ENCODE data around the gene DPM1. TPM values are rescaled to one million over a fixed set of nuclear protein-coding genes. Genes with fewer than 3 reads are reported as not detected.
"Not testable (repeated sequence)": the region's sequence is repeated elsewhere in the genome, so short reads cannot be mapped to it uniquely, and the experiment has no call there.

Gene DPM1
- total RNA-seq, 1 experiment from 2014 or later: 133 TPM

DNA sequence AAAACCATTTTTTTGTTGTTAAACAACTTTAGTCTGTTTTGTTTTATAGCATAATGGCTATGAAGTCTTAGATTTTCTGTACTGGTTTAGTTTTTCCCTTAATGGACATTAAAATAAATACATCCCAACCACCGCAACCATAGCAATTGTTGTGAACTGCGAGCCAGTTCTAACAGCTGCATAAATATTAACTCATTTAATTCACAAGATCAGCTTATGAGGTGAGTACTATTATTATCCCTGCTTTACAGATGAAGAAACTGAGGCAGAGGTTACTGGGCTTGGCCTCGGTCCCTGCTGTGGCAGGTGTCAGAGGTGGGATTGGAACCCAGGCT is 23.3 kb upstream of the DPM1 start:
- in situ Hi-C loops (cut with HindIII; ENCODE audit: low pct_unique_long_range_greater_than_20kb, low sequenced_read_pairs): no loop called here
- no peak for DNase-seq (ENCODE audit: low read depth)

DNA sequence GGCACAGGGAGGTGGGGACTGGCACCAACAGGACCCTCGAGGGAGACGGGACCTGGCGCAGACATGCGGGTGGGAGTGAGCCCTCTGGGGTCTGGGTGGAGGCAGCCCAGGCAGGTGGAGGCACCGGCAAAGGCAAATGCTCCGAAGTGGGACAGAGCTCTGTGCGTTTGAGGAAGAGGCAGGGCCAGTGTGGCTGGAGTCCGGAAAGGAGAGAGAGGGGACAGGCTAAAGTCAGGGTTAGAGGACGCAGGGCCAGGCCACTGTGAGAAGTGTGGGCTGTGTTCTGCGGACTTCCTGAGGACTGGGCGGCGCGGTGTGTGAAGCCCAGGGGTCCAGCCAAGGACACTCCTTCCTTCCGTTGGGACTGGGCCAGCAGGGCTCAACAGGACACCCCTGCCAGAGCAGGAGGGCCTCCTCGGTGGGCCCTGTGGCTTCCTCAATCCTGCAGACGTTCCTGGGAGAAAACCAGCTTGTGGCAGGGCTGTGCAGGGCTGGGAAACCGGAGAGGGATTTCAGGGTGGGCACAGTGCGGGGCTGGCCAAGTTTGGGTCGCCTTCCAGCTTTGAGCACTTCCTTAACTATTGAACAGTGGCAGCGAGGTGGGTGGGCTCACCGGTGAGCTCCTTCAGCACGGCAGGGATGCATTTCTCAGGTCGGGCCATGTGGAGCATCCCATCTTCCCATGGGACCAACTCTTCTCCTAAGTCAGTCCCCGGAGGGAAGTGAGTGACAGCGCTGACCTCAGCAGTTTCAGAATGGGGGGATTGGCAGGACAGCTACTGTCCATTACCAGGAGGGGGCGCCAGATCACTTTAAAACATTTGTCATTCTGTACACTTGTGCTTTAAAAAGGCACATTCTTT is 22.8 kb upstream of the DPM1 start:
- DNase-seq (ENCODE audit: low read depth): peak; percentile 52

DNA sequence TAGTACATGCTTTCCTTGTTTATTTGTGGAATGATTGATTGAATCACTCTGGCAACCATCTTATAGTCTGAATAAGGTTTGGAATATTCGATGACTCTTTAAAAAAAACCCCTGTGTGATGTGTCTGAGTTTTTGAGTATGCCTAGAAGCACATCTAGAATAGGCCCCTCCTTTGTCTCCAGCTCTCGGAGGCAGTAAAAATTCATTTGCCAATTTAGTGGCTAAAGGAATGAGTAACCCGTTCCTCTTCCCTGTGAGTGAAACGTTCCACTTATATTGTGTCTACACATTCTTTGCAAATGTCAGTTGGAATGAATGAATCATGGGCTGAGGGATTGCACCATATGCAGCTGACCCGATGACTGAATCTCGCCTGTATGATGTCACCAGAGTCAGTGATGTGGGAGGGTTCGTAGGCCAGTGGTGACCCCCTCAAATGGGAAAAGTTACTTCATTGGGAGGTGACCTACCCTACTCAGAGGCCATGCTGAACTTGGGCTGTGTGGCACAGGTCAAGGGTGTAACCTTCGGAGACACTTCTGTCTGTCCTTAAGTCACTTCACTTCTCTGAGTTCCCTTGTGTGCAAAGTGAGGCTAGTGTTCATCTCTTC is 21.8 kb upstream of the DPM1 start:
- DNase-seq (ENCODE audit: low read depth): peak; percentile 91
- in situ Hi-C loops (cut with HindIII; ENCODE audit: low pct_unique_long_range_greater_than_20kb, low sequenced_read_pairs): no loop called here

More for the DNA sequence above, 22.8 kb upstream of the DPM1 start:
- in situ Hi-C loops (cut with HindIII; ENCODE audit: low pct_unique_long_range_greater_than_20kb, low sequenced_read_pairs): no loop called here

DNA sequence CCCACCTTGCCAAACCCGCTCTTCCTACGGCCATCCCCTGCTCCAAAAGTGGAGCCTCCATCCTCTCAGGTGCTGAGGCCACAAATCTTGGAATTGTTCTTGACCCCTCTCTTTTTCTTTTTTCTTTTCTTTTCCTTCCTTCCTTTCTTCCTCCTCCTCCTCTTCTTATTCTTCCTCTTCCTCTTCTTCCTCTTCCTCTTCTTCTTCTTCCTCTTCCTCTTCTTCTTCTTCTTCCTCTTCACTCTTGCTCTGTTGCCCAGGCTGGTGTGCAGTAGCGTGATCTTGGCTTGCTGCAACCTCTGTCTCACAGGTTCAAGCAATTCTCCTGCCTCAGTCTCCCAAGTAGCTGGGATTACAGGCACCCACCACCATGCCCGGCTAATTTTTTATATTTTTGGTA is 20.2 kb upstream of the DPM1 start:
- in situ Hi-C loops (cut with HindIII; ENCODE audit: low pct_unique_long_range_greater_than_20kb, low sequenced_read_pairs): not testable (repeated sequence)

DNA sequence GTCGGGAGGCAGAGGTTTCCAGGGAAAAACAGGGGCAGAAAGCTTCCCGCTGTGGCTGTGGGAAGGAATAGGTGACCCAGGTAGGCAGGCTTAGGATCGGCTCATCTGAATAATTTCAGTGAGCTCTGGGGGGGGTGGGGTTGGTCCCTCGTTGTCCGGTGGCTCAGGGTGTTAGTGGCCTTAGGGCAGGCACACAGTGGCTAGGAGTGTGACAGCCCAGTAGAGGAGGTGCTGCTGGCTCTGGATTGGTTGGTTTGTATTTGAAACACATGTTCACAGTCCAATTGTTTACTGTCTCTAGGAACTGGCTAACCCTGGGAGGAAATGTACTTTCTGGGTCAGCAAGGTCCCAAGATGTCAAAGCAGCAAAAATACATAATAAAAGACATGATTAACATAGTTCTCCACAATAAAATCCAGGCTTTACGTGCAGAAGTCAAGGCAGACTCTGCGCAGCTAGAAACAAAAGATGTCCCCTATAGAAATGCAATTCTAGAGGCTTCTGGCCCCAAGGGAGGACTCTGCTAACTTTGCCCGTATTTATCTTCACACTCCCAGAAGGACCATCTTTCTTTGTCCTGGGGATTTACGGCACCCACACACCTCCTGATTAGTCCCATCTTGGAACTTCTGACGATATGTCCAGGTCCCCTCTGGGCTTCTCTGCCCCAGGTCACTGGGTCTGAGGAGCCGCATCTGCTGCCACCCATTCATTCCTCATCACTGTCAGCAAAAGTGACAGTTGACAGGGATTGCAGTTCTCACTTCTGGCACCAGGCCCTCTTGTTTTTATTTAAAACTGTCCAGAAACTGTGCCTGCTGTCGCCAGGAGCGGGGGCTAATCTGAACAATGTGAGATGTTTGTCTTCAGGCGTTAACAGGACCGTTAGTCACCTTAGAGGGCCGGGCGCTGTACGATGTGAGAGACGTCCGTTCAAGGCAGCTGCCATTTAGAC is 19.0 kb upstream of the DPM1 start:
- no peak for DNase-seq (ENCODE audit: low read depth)
- in situ Hi-C loops (cut with HindIII; ENCODE audit: low pct_unique_long_range_greater_than_20kb, low sequenced_read_pairs): no loop called here

More for the DNA sequence above, 20.2 kb upstream of the DPM1 start:
- not testable (repeated sequence) for DNase-seq (ENCODE audit: low read depth)

DNA sequence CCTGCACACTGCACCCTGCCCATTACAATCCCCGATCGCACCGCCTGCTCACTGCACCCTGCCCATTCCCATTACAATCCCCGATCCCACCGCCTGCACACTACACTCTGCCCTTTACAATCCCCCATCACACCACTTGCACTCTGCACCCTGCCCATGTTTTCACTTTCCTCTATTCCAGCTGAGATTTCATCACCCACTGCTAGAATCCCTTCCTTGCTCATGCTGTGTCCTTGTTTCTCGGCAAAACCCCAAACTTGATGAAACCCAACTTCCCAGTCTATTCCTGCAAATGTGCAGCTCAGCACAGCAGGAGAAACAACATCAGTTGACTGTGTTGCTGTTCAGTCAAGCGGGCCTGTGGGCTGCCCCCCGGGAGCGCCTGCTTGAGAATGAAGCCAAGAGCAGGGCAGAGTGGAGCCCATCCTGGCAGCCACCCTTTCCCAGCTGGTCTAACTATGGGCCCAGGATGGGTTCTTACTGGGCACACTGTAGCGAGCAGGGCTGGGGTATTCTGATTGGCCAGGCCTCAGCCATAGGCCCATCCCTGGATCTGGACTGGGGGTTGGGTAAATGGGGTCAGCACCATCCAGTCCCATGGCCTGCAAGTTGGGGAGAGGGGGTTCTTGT is 17.5 kb upstream of the DPM1 start:
- in situ Hi-C loops (cut with HindIII; ENCODE audit: low pct_unique_long_range_greater_than_20kb, low sequenced_read_pairs): no loop called here
- DNase-seq (ENCODE audit: low read depth): no peak

DNA sequence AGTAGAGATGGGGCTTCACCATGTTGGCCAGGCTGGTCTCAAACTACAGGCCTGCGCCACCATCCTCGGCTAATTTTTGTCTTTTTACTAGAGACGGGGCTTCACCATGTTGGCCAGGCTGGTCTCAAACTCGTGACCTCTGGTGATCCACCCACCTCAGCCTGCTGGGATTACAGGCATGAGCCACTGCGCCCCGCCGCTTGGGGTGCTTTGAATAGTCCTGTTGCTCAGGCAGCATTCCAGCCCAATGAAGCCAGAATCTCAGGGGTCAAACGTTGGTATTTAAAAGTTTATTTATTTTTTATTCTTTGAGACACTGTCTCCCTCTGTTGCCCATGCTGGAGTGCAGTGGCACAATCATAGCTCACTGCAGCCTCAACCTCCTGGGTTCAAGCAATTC is 11.6 kb upstream of the DPM1 start:
- in situ Hi-C loops (cut with HindIII; ENCODE audit: low pct_unique_long_range_greater_than_20kb, low sequenced_read_pairs): no loop called here
- no peak for DNase-seq (ENCODE audit: low read depth)

DNA sequence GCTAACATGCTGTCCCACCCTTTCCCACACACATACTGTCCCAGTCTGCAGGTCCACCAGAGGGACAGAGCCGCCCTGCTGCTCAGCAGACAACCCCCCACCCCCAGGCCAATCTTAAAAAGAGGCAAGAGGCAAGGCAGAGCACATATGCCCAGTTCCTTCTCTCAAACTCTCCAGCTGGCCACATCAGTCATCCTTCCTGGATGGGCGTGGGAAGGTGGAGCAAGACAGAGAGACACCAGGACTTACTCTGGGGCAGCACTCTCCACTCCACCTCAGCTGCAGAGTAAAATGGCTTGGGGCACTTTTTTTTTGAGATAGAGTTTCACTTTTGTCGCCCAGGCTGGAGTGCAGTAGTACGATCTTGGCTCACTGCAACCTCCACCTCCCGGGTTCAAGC is 11.1 kb upstream of the DPM1 start:
- in situ Hi-C loops (cut with HindIII; ENCODE audit: low pct_unique_long_range_greater_than_20kb, low sequenced_read_pairs): no loop called here
- no peak for DNase-seq (ENCODE audit: low read depth)

DNA sequence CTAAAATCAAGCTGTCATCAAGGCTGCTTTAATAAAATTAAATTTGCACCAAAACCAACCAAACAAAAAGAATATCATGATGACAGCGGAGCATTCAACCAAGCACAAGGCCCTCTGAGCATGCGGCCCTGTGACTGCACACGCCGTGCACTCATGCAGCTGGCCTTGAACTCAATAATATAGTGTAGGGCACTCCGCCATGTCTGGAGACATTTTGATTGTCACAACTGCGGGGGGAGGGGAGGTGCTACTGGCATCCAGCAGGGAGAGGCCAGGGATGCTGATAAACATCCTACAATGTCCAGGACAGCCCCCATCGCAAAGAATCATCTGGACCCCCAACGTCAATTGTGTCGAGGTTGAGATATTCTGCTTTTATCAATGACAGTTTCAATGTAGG is 10.0 kb upstream of the DPM1 start:
- DNase-seq (ENCODE audit: low read depth): no peak
- in situ Hi-C loops (cut with HindIII; ENCODE audit: low pct_unique_long_range_greater_than_20kb, low sequenced_read_pairs): no loop called here

DNA sequence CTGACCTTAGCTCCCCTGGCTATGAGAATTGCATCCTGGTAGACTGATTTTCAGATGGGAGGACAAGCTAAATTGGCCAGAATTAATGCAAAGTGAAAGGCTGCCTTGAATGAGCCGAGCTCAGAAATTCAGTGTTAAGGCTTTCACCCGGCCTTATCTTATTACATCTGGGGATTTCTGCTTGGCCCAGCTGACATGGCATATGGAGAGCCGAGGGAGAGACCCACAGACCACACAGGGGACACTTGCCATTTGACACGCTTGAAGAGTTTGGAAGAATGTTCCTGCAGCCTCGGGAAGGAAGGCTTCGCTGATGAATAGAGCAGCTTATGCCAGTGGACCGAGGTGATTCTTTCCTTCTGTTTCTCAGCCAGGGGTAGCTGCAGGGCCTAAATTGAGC is 9.3 kb upstream of the DPM1 start:
- in situ Hi-C loops (cut with HindIII; ENCODE audit: low pct_unique_long_range_greater_than_20kb, low sequenced_read_pairs): no loop called here
- DNase-seq (ENCODE audit: low read depth): peak; percentile 79

DNA sequence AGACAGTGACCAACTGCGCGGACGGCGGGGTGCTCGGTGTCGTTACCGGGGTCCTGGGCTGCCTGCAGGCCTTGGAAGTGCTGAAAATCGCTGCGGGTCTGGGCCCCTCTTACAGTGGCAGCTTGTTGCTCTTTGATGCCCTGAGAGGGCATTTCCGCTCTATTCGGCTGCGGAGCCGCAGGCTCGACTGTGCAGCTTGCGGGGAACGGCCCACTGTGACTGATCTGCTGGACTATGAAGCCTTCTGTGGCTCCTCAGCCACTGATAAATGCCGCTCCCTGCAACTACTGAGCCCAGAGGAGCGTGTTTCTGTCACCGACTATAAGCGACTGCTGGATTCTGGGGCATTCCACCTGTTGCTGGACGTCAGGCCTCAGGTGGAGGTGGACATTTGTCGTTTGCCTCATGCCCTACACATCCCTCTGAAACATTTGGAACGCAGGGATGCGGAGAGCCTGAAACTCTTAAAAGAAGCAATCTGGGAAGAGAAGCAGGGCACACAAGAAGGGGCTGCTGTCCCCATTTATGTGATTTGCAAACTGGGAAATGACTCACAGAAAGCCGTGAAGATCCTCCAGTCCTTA is 1.3 kb upstream of the DPM1 start:
- in situ Hi-C loops (cut with HindIII; ENCODE audit: low pct_unique_long_range_greater_than_20kb, low sequenced_read_pairs): no loop called here
- no peak for DNase-seq (ENCODE audit: low read depth)

DNA sequence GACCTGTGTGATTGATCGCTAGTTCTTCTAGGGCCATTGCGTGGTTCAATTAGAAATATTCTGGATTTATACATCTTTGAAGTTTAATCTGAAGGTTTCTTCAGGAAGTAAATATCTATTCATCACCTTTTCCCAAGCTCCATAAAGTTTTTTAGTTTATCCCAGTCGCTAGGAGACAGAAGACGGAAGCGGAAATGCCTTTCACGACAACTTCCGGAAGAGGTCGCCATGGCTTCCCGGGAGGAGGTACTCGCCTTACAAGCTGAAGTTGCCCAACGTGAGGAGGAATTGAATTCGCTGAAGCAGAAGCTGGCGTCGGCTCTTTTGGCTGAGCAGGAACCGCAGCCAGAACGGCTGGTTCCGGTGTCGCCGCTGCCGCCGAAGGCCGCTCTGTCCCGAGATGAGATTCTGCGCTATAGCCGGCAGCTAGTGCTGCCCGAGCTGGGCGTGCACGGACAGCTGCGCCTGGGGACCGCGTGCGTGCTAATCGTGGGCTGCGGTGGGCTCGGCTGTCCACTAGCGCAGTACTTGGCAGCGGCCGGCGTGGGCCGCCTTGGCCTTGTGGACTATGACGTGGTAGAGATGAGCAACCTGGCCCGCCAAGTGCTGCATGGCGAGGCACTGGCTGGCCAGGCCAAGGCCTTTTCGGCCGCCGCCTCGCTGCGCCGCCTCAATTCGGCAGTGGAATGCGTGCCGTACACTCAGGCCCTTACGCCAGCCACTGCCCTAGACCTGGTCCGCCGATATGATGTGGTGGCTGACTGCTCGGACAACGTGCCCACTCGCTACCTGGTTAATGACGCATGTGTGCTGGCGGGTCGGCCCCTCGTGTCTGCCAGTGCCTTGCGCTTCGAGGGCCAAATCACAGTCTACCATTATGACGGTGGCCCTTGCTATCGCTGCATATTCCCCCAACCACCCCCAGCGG is 547 bp upstream of the DPM1 start, which contains the start of gene MOCS3:
Gene MOCS3 (plus strand): TSS at position 204 of the 928 bp plus-strand sequence. CDS start 25 bp downstream, at position 229.
- in situ Hi-C loops (cut with HindIII; ENCODE audit: low pct_unique_long_range_greater_than_20kb, low sequenced_read_pairs): no loop called here
- DNase-seq (ENCODE audit: low read depth): peak; percentile 94

DNA sequence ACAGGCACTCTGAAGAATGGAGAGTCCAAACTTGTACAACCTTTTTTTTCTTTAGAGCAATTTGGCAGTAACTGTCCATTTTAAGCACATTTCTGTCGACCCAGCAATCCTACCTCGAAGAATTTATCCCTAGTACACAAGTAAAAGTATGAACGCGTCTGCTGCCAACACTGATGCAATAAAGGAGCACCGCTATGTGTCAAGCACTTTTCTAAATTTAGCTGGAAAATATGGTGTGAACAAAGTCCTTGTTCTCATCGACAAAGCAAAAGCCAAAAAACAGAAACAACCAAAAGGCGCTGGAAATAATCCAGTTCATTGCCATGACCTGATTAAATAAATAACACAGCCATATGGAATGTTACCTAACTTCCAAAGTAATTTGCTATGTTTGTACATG is 1.1 kb downstream of the DPM1 start:
- DNase-seq (ENCODE audit: low read depth): no peak
- in situ Hi-C loops (cut with HindIII; ENCODE audit: low pct_unique_long_range_greater_than_20kb, low sequenced_read_pairs): no loop called here

DNA sequence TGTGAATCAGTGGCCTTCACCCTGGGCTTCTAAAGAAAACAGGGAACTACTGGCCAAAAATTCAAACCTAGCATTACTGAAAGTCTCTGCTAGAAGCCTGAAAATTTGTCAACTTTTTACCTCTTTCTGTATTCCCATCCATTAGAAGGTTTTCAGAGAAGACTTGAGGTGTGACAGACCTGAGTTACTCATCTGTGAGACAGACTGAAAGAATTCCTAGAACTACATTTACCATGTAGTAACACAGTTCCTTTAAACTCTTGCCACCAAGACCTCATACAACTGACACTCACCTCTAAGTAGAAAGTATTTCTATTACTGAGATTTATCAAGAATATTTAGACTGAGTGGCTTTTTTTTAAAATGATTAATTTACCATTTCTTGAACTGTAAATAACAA is 4.5 kb downstream of the DPM1 start:
- in situ Hi-C loops (cut with HindIII; ENCODE audit: low pct_unique_long_range_greater_than_20kb, low sequenced_read_pairs): no loop called here
- DNase-seq (ENCODE audit: low read depth): no peak

DNA sequence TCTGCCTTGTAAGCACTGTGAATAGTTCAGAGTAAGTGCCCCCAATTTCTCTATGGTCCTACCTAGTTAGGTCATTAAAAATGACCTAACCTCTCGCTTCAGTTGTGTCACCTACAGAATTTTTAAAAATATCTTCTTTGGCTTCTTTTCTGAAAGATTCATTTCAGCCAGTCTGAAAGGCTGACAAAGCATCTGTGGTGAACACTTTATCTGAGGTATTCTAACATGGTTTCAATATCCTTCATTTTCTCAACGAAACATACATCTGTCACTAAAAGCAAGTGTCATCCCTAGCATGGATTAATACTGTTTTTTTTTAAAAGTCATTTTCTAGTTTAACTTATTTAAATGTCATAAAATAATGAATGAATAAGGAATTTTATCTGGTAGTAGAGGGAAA is 5.1 kb downstream of the DPM1 start:
- DNase-seq (ENCODE audit: low read depth): no peak
- in situ Hi-C loops (cut with HindIII; ENCODE audit: low pct_unique_long_range_greater_than_20kb, low sequenced_read_pairs): no loop called here

DNA sequence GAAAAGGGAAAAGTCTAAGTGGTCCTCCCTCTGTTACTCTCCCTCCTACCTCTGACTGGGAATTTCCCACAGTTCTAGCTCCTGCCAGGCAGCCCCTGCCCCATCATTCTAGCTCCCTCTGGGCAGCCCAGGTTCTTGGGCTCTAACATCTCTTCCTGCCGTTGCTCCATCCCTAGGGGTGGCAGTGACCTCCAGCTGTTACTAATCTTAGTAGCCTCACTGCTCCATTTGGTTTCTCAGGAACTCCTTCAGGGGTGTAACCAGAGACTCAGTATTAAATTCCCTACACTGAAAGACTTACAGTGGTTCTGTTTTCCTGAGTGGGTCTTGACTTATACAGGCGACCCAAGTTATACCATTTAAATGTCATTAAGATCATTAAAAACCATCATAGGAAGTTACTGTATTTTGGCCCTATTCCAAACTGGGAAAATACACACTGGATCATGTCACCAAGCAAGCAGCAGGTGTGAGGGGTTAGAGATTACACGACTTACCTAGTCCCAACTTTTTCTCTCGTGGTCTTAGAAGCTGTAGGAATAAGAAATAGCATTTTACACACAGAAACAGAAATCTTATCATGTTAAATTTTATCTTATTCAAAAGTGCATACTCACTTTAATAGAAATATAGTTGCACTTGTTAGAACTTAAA is 10.1 kb downstream of the DPM1 start:
- no peak for DNase-seq (ENCODE audit: low read depth)
- in situ Hi-C loops (cut with HindIII; ENCODE audit: low pct_unique_long_range_greater_than_20kb, low sequenced_read_pairs): no loop called here

DNA sequence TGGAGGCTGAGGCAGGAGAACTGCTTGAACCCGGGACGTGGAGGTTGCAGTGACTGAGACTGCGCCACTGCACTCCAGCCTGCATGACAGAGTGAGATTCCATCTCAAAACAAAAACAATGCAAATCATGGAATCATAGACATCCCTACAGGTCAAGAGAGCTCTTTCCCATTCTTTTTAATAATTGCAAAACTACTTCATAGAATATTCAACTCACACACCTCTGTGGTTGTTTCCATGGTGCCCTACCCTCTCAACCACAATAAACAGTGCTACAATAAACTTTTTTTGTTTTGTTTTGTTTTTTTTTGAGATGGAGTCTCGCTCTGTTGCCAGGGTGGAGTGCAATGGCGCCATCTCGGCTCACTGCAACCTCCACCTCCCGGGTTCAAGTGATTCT is 15.3 kb downstream of the DPM1 start:
- in situ Hi-C loops (cut with HindIII; ENCODE audit: low pct_unique_long_range_greater_than_20kb, low sequenced_read_pairs): no loop called here
- DNase-seq (ENCODE audit: low read depth): no peak

All from Caki2 (cell line).